Stimulated activated CD8-positive, alpha-beta memory T cell treated with anti-CD3 and anti-CD28 coated beads, Interleukin-7, amount 100 ng/mL, for 4 hours (primary cell): ENCODE data around the gene PROZ.

Experiments used
- DNase-seq, 2 donors: peaks; one replicate each; pipeline ENCODE4 v3.0.0-alpha.2; 2020; ENCODE audit warnings: low read depth in 2 of 2

Gene PROZ

GRCh38 chr13:113140677-113141600, 17.5 kb upstream of the PROZ start:
- no peak for DNase-seq

GRCh38 chr13:113141601-113141970, 16.9 kb upstream of the PROZ start:
- no peak for DNase-seq

- DNase-seq, result no peak
These were observed 15.6 kb upstream of the PROZ start for GRCh38 chr13:113142876-113143275.

- no peak for DNase-seq
These were observed 14.8 kb upstream of the PROZ start for GRCh38 chr13:113143466-113144254.

GRCh38 chr13:113144255-113144629, 14.2 kb upstream of the PROZ start:
- DNase-seq, result no peak

GRCh38 chr13:113145496-113145895, 13.0 kb upstream of the PROZ start:
- no peak for DNase-seq

GRCh38 chr13:113145911-113146598, 12.4 kb upstream of the PROZ start:
- DNase-seq, result no peak

- DNase-seq, result no peak
These were observed 11.7 kb upstream of the PROZ start for GRCh38 chr13:113146750-113147149.

- no peak for DNase-seq
These were observed 11.2 kb upstream of the PROZ start for GRCh38 chr13:113147206-113147605.

- DNase-seq, result no peak
These were observed 10.0 kb upstream of the PROZ start for GRCh38 chr13:113148407-113148806.

- no peak for DNase-seq
These were observed 9.4 kb upstream of the PROZ start for GRCh38 chr13:113148940-113149503.

- no peak for DNase-seq
These were observed 8.5 kb upstream of the PROZ start for GRCh38 chr13:113149711-113150549.

GRCh38 chr13:113150550-113151365, 7.7 kb upstream of the PROZ start:
- no peak for DNase-seq

- no peak for DNase-seq
These were observed 6.4 kb upstream of the PROZ start for GRCh38 chr13:113151745-113152690.

GRCh38 chr13:113152691-113152983, 5.8 kb upstream of the PROZ start:
- no peak for DNase-seq

GRCh38 chr13:113152984-113153809, 5.3 kb upstream of the PROZ start:
- no peak for DNase-seq

- peak; percentile 48 to 71 for DNase-seq
These were observed 4.4 kb upstream of the PROZ start for GRCh38 chr13:113153810-113154748.
